Mesodermal cell (in vitro differentiated cells): ENCODE data around the gene DENND2A.
A peak's percentile ranks its signal among the peaks of the same experiment; 100 is the strongest.
"Not testable (repeated sequence)": the region's sequence is repeated elsewhere in the genome, so short reads cannot be mapped to it uniquely, and the experiment has no call there.

Experiments used
- H3K27ac ChIP-seq: 2 replicates; pipeline ENCODE4 v1.7.0; 2013; ENCODE audit warnings: mild to moderate bottlenecking, low read depth, low read length, moderate library complexity; ENCODE audit not compliant: severe bottlenecking
- H3K36me3 ChIP-seq: 2 replicates; pipeline ENCODE4 v1.7.1; 2013; ENCODE audit warnings: mild to moderate bottlenecking, low read length, moderate library complexity; ENCODE audit not compliant: control insufficient read depth, insufficient read depth
- H3K4me1 ChIP-seq: one replicate; pipeline ENCODE4 v1.7.1; 2013; ENCODE audit warnings: mild to moderate bottlenecking, low read length; ENCODE audit not compliant: insufficient read depth, control insufficient read depth, poor library complexity, severe bottlenecking
- H3K4me3 ChIP-seq: 2 replicates; pipeline ENCODE4 v1.7.0; 2013; ENCODE audit warnings: low read length, control low read depth, mild to moderate bottlenecking; ENCODE audit not compliant: insufficient read depth, poor library complexity, severe bottlenecking; ENCODE audit errors: extremely low read depth
- H3K9me3 ChIP-seq: 2 replicates; pipeline ENCODE4 v1.7.1; 2013; ENCODE audit warnings: mild to moderate bottlenecking, low read length, moderate library complexity; ENCODE audit not compliant: control insufficient read depth
- WGBS, 2 experiments: methylation state at CpG; one replicate each; pipeline ENCODE4 v1.1.5; 2013; ENCODE audit warnings: missing lambda C conversion rate in 2 of 2; ENCODE audit not compliant: insufficient coverage in 2 of 2; 5-methylcytosine and 5-hydroxymethylcytosine counted together

Gene DENND2A

DNA sequence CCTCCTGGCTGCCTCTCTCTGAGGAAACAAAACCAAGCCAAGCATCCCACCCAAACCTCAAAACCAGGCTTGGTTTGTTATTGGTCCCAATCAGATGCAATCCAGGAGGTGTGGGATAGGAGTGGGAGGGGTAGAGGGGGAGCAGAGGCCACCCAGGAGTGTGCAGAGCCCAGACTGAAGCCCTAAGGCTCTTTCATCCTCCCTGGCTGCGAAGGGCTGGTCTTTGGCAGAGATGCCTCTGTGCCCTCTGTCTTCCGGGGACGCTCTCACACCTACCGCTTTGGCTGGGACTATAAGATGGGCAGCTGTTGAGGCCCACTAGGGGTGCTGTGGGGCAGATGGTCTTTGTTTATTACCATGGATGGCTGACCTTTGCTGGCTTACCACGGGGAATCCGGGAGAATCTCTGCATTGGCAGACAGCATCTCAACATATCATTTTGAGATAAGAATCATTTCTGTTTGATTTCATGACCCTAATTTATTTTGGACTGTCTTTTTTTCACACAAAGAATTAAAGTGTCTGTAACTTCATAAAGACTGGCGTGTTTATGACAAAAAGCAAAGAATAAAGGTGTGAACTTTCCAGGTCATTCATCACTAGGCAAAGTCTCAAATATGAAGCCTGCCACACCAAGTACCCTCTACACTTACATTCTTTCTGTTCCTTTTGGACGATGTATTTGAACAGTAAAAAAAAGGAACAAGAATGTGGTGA lies 6.5 kb upstream of the DENND2A start:
- WGBS, 2 experiments: 40 to 45% methylated on average over 1 to 2 of the region's 8 CpGs
- no peak overlapping the region for H3K27ac ChIP-seq

GRCh38 chr7:140645166-140645900 lies 4.7 kb upstream of the DENND2A start:
- Histone ChIP-seq H3K9me3 (no peaks in the 10 kb centered on the region), H3K4me3 (no peak overlapping the region), H3K36me3 (no peaks in the 10 kb centered on the region), H3K27ac (no peak overlapping the region), H3K4me1 (peaks cover 5% of the 10 kb centered on the region)
- WGBS, 2 experiments: 84 to 90% methylated on average over 7 of the region's 8 CpGs

More for the DNA sequence above, 6.5 kb upstream of the DENND2A start:
- Histone ChIP-seq H3K4me1 (no peaks in the 10 kb centered on the region), H3K4me3 (no peak overlapping the region), H3K36me3 (no peaks in the 10 kb centered on the region), H3K9me3 (no peaks in the 10 kb centered on the region)

GRCh38 chr7:140644761-140645160 lies 4.1 kb upstream of the DENND2A start:
- H3K36me3 ChIP-seq, H3K4me3 ChIP-seq, H3K4me1 ChIP-seq, H3K9me3 ChIP-seq, H3K27ac ChIP-seq: not testable (repeated sequence)
- 95 to 100% methylated on average over 4 to 8 of the region's 13 CpGs for WGBS, 2 experiments

DNA sequence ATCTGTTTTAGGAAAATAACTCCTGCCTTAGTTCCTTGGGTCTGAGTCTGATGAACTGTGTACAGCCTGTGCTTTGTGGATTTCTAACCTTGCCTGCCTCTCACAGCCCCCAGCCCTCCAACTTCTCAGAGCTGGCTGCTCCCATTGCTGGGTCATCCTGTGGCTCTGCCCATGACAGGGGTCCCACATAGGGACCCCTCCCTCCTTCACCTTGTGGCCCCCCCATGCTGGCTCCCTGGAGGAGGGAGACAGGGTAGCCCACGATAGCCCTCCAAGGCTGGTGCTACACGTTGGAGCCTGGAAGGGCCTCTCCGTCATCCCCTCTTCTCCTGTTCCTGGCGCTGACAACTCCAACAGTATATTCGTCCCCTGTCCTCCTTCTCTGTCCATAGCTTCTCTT lies 2.8 kb upstream of the DENND2A start:
- WGBS, 2 experiments: 80% methylated on average over 1 of the region's 5 CpGs
- Histone ChIP-seq H3K27ac (no peak overlapping the region), H3K4me3 (no peak overlapping the region)

DNA sequence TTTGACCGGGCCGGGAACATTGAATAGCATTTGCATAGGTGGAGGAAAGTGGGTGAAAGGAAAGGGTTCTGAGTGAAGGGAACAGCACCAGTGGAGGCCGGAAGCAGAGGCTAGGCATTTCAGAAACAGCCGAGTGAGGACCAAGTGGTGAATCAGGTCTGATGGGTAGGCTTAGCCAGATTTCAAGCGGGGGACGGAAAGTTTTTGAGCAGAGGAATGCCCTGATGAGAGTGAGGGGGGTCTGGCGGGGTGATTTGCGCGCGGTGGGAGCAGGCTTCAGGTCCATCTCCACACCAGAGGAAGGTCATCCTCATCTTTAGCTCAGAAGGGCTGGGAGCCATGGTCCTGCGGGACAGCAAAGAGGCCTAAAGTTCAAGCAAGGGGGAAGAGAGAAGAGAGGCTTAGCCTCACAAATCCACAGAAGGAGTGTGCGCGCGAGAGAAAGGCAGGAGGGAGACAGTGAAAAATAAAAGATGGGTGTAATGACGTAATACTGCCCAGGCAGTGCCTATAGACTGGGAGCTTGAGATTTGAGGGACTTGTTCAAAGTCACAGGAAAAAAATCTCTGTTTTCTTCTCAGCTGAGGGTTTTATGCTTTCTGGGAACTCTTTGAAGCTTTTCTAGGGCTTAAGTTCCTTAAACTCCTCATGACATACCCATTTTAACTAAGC lies 1.0 kb upstream of the DENND2A start:
- Histone ChIP-seq H3K36me3 (peaks cover 4% of the 10 kb centered on the region), H3K27ac (peak overlapping the region; percentile 69), H3K4me3 (peak overlapping the region; percentile 50), H3K9me3 (no peaks in the 10 kb centered on the region), H3K4me1 (peaks cover 24% of the 10 kb centered on the region)
- WGBS, 2 experiments: 58 to 59% methylated on average over 9 to 12 of the region's 15 CpGs

More for the DNA sequence above, 2.8 kb upstream of the DENND2A start:
- H3K36me3 ChIP-seq: no peaks in the 10 kb centered on the region
- peaks cover 12% of the 10 kb centered on the region for H3K4me1 ChIP-seq
- no peaks in the 10 kb centered on the region for H3K9me3 ChIP-seq

DNA sequence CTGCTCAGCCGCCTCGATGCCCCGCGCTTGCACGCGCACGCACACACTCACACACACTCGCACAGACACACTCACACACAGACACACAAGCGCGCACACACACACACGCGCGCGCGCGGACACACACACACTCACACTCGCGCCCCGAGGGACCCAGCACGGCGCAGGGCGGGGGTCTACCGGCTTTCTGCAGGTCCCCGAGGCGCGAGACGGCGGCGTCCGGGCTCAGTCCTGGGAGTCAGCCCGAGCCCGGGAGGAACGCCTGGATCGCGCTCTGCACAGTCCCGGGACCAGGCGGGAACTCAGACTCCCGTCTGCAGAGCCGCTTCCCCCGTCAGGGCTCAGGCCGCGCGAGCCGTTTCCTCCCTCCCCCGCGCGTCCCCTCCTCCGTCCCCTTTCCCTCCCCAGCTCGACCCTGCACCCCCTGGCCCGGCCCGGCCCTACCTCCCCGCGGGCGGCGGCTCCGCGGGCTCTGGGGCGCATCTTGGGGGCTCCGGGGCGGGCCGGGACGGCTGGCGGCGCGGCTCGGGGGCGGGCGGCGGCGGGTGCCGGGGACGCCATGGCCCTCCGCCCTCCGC lies 464 bp downstream of the DENND2A start:
- Histone ChIP-seq H3K4me3 (peak overlapping the region; percentile 76), H3K4me1 (peaks cover 36% of the 10 kb centered on the region), H3K27ac (peak overlapping the region; percentile 71), H3K36me3 (peaks cover 4% of the 10 kb centered on the region), H3K9me3 (no peaks in the 10 kb centered on the region)
- 0% methylated on average over 26 to 28 of the region's 74 CpGs for WGBS, 2 experiments

DNA sequence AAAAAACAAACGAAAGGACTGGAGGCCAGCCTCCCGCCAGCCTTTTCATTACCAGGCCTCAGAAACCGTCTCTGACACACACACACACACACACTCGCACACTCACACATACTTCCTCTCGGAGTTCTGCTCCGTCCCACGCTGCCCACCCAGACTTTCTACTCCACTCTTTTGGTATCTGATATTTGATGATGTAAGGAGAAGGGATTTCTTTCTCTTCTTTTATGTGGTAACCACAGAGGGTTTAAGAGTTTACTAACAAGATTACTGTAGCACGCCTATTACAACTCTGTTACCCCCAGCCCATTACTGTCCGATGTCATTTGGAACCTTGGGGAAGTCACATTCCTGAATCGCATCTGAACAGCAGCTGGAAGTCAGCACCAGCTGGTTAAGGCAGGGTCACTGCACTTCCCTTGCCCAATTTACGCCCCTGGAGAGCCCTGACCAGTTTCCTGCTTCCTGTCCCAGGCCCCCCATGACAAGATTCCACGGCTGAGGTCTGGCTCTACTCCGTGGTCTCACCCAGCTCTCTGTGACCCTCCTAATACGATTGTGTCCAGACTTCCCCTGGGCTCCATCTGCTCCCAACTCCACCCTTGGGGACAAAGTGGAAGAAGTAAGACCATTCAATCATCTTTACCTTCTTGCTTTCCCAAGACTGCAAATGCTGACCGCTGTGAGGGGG lies 1.1 kb downstream of the DENND2A start:
- H3K36me3 ChIP-seq: peaks cover 4% of the 10 kb centered on the region
- WGBS, 2 experiments: 35% methylated on average over 10 to 11 of the region's 15 CpGs

GRCh38 chr7:140638173-140638791 lies 2.3 kb downstream of the DENND2A start:
- Histone ChIP-seq H3K27ac (peak overlapping the region; percentile 10), H3K36me3 (peaks cover 4% of the 10 kb centered on the region), H3K4me3 (no peak overlapping the region), H3K4me1 (peaks cover 36% of the 10 kb centered on the region), H3K9me3 (no peaks in the 10 kb centered on the region)
- WGBS, 2 experiments: 59 to 65% methylated on average over 6 of the region's 6 CpGs

More for the DNA sequence above, 1.1 kb downstream of the DENND2A start:
- no peaks in the 10 kb centered on the region for H3K9me3 ChIP-seq
- H3K4me1 ChIP-seq: peaks cover 36% of the 10 kb centered on the region
- peak overlapping the region; percentile 71 for H3K27ac ChIP-seq
- peak overlapping the region; percentile 76 for H3K4me3 ChIP-seq

DNA sequence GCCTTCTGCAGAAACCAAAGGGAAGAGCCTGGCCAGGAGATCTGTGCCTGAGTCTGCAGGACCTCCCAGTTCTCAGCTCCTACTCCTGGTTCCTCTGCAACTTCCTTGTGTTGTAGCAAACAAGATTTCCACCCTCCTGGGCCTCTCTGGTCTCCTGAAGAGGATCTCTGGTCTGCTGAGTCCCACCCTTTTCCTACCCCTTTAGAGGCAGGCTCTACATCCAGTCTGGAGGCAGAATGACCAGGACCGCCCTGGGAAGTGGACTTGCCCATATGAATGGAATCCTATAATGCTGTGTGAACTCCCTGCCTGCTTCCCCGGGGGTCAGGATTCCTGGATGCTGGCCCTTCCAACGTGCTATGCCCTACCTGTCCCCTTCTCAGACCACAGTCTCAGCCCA lies 3.2 kb downstream of the DENND2A start:
- Histone ChIP-seq H3K4me3 (no peak overlapping the region), H3K36me3 (peaks cover 4% of the 10 kb centered on the region)

DNA sequence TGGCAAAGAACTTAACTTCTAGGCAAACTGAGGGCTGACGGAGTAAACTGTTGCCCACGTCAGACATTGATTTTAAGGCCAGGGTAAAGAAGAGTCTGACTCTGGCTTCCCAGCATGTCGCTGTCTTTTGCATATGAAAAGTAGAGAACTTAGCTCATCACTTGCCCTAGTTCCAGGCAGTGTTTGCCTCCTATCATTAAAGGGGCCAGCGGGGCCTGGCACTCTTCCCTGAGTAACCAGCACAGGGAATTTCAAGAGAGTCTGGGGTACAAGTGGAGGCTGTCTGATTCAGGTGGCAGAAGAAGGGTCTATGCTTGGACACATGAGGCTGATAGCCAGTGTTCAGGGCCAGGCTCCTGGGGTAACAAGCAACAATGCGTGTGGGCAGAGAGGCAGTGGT lies 4.8 kb downstream of the DENND2A start:
- Histone ChIP-seq H3K27ac (no peak overlapping the region), H3K4me3 (no peak overlapping the region), H3K36me3 (peaks cover 8% of the 10 kb centered on the region), H3K4me1 (peaks cover 31% of the 10 kb centered on the region), H3K9me3 (no peaks in the 10 kb centered on the region)
- 61 to 73% methylated on average over 4 to 5 of the region's 5 CpGs for WGBS, 2 experiments

More for the DNA sequence above, 3.2 kb downstream of the DENND2A start:
- Histone ChIP-seq H3K9me3 (no peaks in the 10 kb centered on the region), H3K4me1 (peaks cover 36% of the 10 kb centered on the region), H3K27ac (no peak overlapping the region)
- WGBS, 2 experiments: 69 to 83% methylated on average over 2 to 3 of the region's 3 CpGs
